ENCODE results near the gene IYD.

GRCh38 chr6:150430815-150431214, 62.0 kb downstream of the IYD start:
- TF ChIP-seq, protein P1, sequence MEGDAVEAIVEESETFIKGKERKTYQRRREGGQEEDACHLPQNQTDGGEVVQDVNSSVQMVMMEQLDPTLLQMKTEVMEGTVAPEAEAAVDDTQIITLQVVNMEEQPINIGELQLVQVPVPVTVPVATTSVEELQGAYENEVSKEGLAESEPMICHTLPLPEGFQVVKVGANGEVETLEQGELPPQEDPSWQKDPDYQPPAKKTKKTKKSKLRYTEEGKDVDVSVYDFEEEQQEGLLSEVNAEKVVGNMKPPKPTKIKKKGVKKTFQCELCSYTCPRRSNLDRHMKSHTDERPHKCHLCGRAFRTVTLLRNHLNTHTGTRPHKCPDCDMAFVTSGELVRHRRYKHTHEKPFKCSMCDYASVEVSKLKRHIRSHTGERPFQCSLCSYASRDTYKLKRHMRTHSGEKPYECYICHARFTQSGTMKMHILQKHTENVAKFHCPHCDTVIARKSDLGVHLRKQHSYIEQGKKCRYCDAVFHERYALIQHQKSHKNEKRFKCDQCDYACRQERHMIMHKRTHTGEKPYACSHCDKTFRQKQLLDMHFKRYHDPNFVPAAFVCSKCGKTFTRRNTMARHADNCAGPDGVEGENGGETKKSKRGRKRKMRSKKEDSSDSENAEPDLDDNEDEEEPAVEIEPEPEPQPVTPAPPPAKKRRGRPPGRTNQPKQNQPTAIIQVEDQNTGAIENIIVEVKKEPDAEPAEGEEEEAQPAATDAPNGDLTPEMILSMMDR (IDR thresholded peaks at IDR 0.05; ENCODE audit: borderline replicate concordance, extremely low read depth, low read length, poor library complexity, severe bottlenecking) = no peak
- TF ChIP-seq EZH2 (IDR thresholded peaks at IDR 0.05; ENCODE audit: borderline replicate concordance, low read depth, low read length, severe bottlenecking) = no peak

Measured in DND-41 (cell line).